NT2/D1 (cell line): ENCODE results near the gene DMD.

Experiments used
- DNase-seq: peaks from one replicate; pipeline ENCODE4 v3.0.0-alpha.2; 2011; ENCODE audit warnings: low read depth, low spot score
- H3K27me3 ChIP-seq: 2 replicates; pipeline ENCODE4 v1.6.0; 2011; ENCODE audit warnings: mild to moderate bottlenecking; ENCODE audit not compliant: insufficient read length, insufficient read depth
- H3K36me3 ChIP-seq: 2 replicates; pipeline ENCODE4 v1.6.1; 2011; ENCODE audit warnings: mild to moderate bottlenecking, low read length, mixed read lengths; ENCODE audit not compliant: insufficient read depth, insufficient read length
- H3K4me1 ChIP-seq: 2 replicates; pipeline ENCODE4 v1.5.1; 2011; ENCODE audit not compliant: insufficient read depth, insufficient read length
- H3K4me3 ChIP-seq: 2 replicates; pipeline ENCODE4 v1.5.1; 2011; ENCODE audit warnings: low read depth; ENCODE audit not compliant: insufficient read length
- H3K9ac ChIP-seq: 2 replicates; pipeline ENCODE4 v1.6.0; 2011; ENCODE audit warnings: low read depth; ENCODE audit not compliant: insufficient read length
- H3K9me3 ChIP-seq: 2 replicates; pipeline ENCODE4 v1.5.1; 2011; ENCODE audit warnings: mild to moderate bottlenecking, low read length; ENCODE audit not compliant: insufficient read depth
- SUZ12 ChIP-seq: IDR thresholded peaks from 2 replicates; pipeline ENCODE4 v1.6.1; 2011; ENCODE audit not compliant: insufficient read length, insufficient read depth; ENCODE audit errors: extremely low read depth
- YY1 ChIP-seq: IDR thresholded peaks from 2 replicates; pipeline ENCODE4 v1.6.1; 2011; ENCODE audit not compliant: insufficient read length, insufficient read depth
- ZNF274 ChIP-seq: IDR thresholded peaks from 2 replicates; pipeline ENCODE4 v1.6.1; 2011; ENCODE audit warnings: mild to moderate bottlenecking, low read depth, low read length

DMD gene

GRCh38 chrX:32642283-32642682 is 569.1 kb downstream of the DMD start:
- Histone ChIP-seq H3K4me3 (no peak overlapping the region), H3K4me1 (no peaks in the 10 kb centered on the region), H3K36me3 (no peaks in the 10 kb centered on the region), H3K9ac (no peak overlapping the region), H3K27me3 (no peaks in the 10 kb centered on the region), H3K9me3 (no peaks in the 10 kb centered on the region)
- TF ChIP-seq ZNF274 = no peak
- TF ChIP-seq YY1 = no peak
- no peak for TF ChIP-seq SUZ12
- DNase-seq = no peak

- Histone ChIP-seq H3K36me3 (no peaks in the 10 kb centered on the region), H3K9ac (no peak overlapping the region), H3K9me3 (0 out of 2 replicates have a peak, but pooled peaks cover 6% of the 10 kb centered on the region), H3K4me1 (no peaks in the 10 kb centered on the region), H3K4me3 (no peak overlapping the region), H3K27me3 (no peaks in the 10 kb centered on the region)
- TF ChIP-seq SUZ12 = no peak
- no peak for TF ChIP-seq YY1
- TF ChIP-seq ZNF274 = no peak
- DNase-seq = no peak
Observed at GRCh38 chrX:32618154-32618553, 593.2 kb downstream of the DMD start.

GRCh38 chrX:32614707-32615106 is 596.6 kb downstream of the DMD start:
- TF ChIP-seq SUZ12 (no peak), YY1 (no peak), ZNF274 (no peak)
- DNase-seq = no peak
- H3K36me3 ChIP-seq = no peaks in the 10 kb centered on the region
- H3K9ac ChIP-seq = no peak overlapping the region
- no peaks in the 10 kb centered on the region for H3K27me3 ChIP-seq
- H3K9me3 ChIP-seq = 0 out of 2 replicates have a peak, but pooled peaks cover 6% of the 10 kb centered on the region
- no peak overlapping the region for H3K4me3 ChIP-seq
- no peaks in the 10 kb centered on the region for H3K4me1 ChIP-seq

GRCh38 chrX:32599156-32599555 is 612.2 kb downstream of the DMD start:
- no peaks in the 10 kb centered on the region for H3K27me3 ChIP-seq
- H3K9me3 ChIP-seq = no peaks in the 10 kb centered on the region
- H3K36me3 ChIP-seq = no peaks in the 10 kb centered on the region
- H3K4me1 ChIP-seq = no peaks in the 10 kb centered on the region
- H3K4me3 ChIP-seq = no peak overlapping the region
- DNase-seq = no peak
- no peak overlapping the region for H3K9ac ChIP-seq
- no peak for TF ChIP-seq SUZ12
- no peak for TF ChIP-seq ZNF274

GRCh38 chrX:32598707-32599106 is 612.6 kb downstream of the DMD start:
- Histone ChIP-seq H3K4me3 (no peak overlapping the region), H3K9ac (no peak overlapping the region), H3K36me3 (no peaks in the 10 kb centered on the region), H3K27me3 (no peaks in the 10 kb centered on the region), H3K9me3 (no peaks in the 10 kb centered on the region), H3K4me1 (no peaks in the 10 kb centered on the region)
- TF ChIP-seq YY1 (no peak), SUZ12 (no peak)
- DNase-seq = no peak

GRCh38 chrX:32597777-32598176 is 613.6 kb downstream of the DMD start:
- Histone ChIP-seq H3K9me3 (peaks cover 2% of the 10 kb centered on the region; the same call in 1 of the 2 replicates), H3K36me3 (no peaks in the 10 kb centered on the region), H3K27me3 (no peaks in the 10 kb centered on the region), H3K9ac (no peak overlapping the region), H3K4me1 (no peaks in the 10 kb centered on the region), H3K4me3 (no peak overlapping the region)
- TF ChIP-seq ZNF274 = no peak
- TF ChIP-seq YY1 = no peak
- TF ChIP-seq SUZ12 = no peak
- no peak for DNase-seq

- Histone ChIP-seq H3K9ac (no peak overlapping the region), H3K9me3 (peaks cover 16% of the 10 kb centered on the region; the same call in 1 of the 2 replicates), H3K4me1 (no peaks in the 10 kb centered on the region), H3K27me3 (no peaks in the 10 kb centered on the region), H3K4me3 (no peak overlapping the region), H3K36me3 (no peaks in the 10 kb centered on the region)
- TF ChIP-seq YY1 (no peak), SUZ12 (no peak), ZNF274 (no peak)
- no peak for DNase-seq
Observed at GRCh38 chrX:32592786-32593185, 618.6 kb downstream of the DMD start.

- H3K4me3 ChIP-seq = no peak overlapping the region
- peaks cover 16% of the 10 kb centered on the region; the same call in 1 of the 2 replicates for H3K9me3 ChIP-seq
- no peak overlapping the region for H3K9ac ChIP-seq
- TF ChIP-seq YY1 (no peak), ZNF274 (no peak), SUZ12 (no peak)
- no peaks in the 10 kb centered on the region for H3K4me1 ChIP-seq
- no peaks in the 10 kb centered on the region for H3K36me3 ChIP-seq
- no peak for DNase-seq
- H3K27me3 ChIP-seq = no peaks in the 10 kb centered on the region
Observed at GRCh38 chrX:32591589-32591988, 619.8 kb downstream of the DMD start.
